HFFc6 (cell line): ENCODE measurements around the gene SEC11A. TPM values are rescaled to one million over a fixed set of nuclear protein-coding genes. Genes with fewer than 3 reads are reported as not detected.

Source experiments
- DNase-seq: peaks from one replicate; pipeline ENCODE4 v3.0.0-alpha.2; 2018
- H3K27ac Mint-ChIP-seq: 2 replicates; pipeline ENCODE4 v1.8.0; 2020; ENCODE audit warnings: mild to moderate bottlenecking, mixed read lengths
- H3K27me3 Mint-ChIP-seq: 2 replicates; pipeline ENCODE4 v1.8.0; 2021; ENCODE audit warnings: mild to moderate bottlenecking, moderate library complexity, mixed read lengths; ENCODE audit not compliant: insufficient read depth
- H3K36me3 Mint-ChIP-seq: 2 replicates; pipeline ENCODE4 v1.8.0; 2021; ENCODE audit warnings: low read depth, mixed read lengths
- H3K4me1 Mint-ChIP-seq: 2 replicates; pipeline ENCODE4 v1.8.0; 2020; ENCODE audit warnings: low read depth, mixed read lengths
- H3K4me3 Mint-ChIP-seq: 2 replicates; pipeline ENCODE4 v1.8.0; 2020; ENCODE audit warnings: mild to moderate bottlenecking, moderate library complexity, mixed read lengths
- H3K9me3 Mint-ChIP-seq: 2 replicates; pipeline ENCODE4 v1.8.0; 2020; ENCODE audit warnings: mild to moderate bottlenecking, mixed read lengths
- CTCF ChIP-seq: fragments of 200-600 bp; sonication (generic); IDR thresholded peaks from 2 replicates; pipeline ENCODE4 v1.5.0; 2021; ENCODE audit warnings: antibody characterized with exemption, mild to moderate bottlenecking
- total RNA-seq, 6 experiments: library from RNA; stranded (reverse); fragmentation: NEBNext Ultra II Directional; extraction: Animal tissue kit (Norgen Biotek cat#: 25700); gene quantifications; 2 replicates in 1 of 6; 3 replicates in 5 of 6; pipeline ENCODE4 v1.2.3, GENCODE V29; 2021

The SEC11A gene
- total RNA-seq, 6 experiments from 2014 or later = 203 to 230 (median 221) TPM

GRCh38 chr15:84634228-84634837 lies 81.6 kb downstream of the SEC11A start:
- H3K4me3 Mint-ChIP-seq = peak overlapping the region; percentile 83
- H3K4me1 Mint-ChIP-seq = peaks cover 58% of the 10 kb centered on the region
- H3K9me3 Mint-ChIP-seq = no peaks in the 10 kb centered on the region
- TF ChIP-seq CTCF = no peak
- H3K27ac Mint-ChIP-seq = peak overlapping the region; percentile 29; the same call in 1 of the 2 replicates
- peaks cover 5% of the 10 kb centered on the region for H3K27me3 Mint-ChIP-seq
- peaks cover 27% of the 10 kb centered on the region for H3K36me3 Mint-ChIP-seq
- no peak for DNase-seq

- Mint-ChIP-seq H3K27ac (peak overlapping the region; percentile 92), H3K4me3 (peak overlapping the region; percentile 98), H3K27me3 (peaks cover 5% of the 10 kb centered on the region), H3K36me3 (peaks cover 23% of the 10 kb centered on the region), H3K9me3 (no peaks in the 10 kb centered on the region), H3K4me1 (peaks cover 58% of the 10 kb centered on the region)
- TF ChIP-seq CTCF = peak; percentile 11; the same call in 1 of the 2 replicates
- DNase-seq = peak; percentile 60
These were observed 82.4 kb downstream of the SEC11A start for GRCh38 chr15:84633311-84634227.

- Mint-ChIP-seq H3K36me3 (peaks cover 17% of the 10 kb centered on the region), H3K4me1 (peaks cover 52% of the 10 kb centered on the region), H3K4me3 (peak overlapping the region; percentile 98), H3K27me3 (peaks cover 5% of the 10 kb centered on the region), H3K27ac (peak overlapping the region; percentile 94), H3K9me3 (no peaks in the 10 kb centered on the region)
- TF ChIP-seq CTCF = no peak
- peak; percentile 7 for DNase-seq
These were observed 84.2 kb downstream of the SEC11A start for GRCh38 chr15:84631706-84632272.

- Mint-ChIP-seq H3K9me3 (no peaks in the 10 kb centered on the region; the same call in 1 of the 2 replicates), H3K4me1 (peaks cover 32% of the 10 kb centered on the region), H3K4me3 (no peak overlapping the region), H3K36me3 (peaks cover 10% of the 10 kb centered on the region), H3K27ac (no peak overlapping the region), H3K27me3 (peaks cover 5% of the 10 kb centered on the region)
- TF ChIP-seq CTCF = no peak
- DNase-seq = no peak
These were observed 86.9 kb downstream of the SEC11A start for GRCh38 chr15:84629033-84629432.

DNA sequence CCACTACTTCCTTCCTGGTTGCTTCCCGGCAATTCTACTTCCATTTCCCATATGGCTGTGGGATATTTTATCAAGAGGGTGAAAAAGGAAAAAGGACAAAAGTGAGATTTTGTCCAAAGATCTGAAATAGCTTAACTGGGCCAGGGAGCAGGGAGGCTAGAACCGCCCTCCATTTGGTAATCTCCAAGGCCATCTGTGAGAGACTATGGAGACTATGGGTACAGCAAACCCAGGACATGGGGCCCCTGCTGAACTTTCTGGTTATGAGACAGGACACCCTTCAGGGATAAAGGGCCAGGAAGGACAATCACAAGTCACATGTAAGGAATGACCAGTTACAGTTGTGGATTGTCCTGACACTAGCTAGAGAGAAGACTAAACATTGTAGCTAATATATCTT lies 90.8 kb downstream of the SEC11A start:
- Mint-ChIP-seq H3K4me3 (no peak overlapping the region), H3K36me3 (peaks cover 38% of the 10 kb centered on the region)

More for the DNA sequence above, 90.8 kb downstream of the SEC11A start:
- no peak for DNase-seq
- H3K27ac Mint-ChIP-seq = no peak overlapping the region
- H3K27me3 Mint-ChIP-seq = no peaks in the 10 kb centered on the region
- TF ChIP-seq CTCF = no peak
- peaks cover 31% of the 10 kb centered on the region for H3K9me3 Mint-ChIP-seq
- peaks cover 2% of the 10 kb centered on the region; the same call in 1 of the 2 replicates for H3K4me1 Mint-ChIP-seq
